Colon (tissue), 2 donors: ENCODE results near the gene RBM15B.
"Not testable (repeated sequence)": the region's sequence is repeated elsewhere in the genome, so short reads cannot be mapped to it uniquely, and the experiment has no call there.

Experiments used
- FAIRE-seq: peaks from 2 replicates; lab custom pipeline; 2012; peaks lifted over from hg19 to GRCh38; lab: Jason Lieb, UNC
- donor health status: control.
- donor health status: control.

Gene RBM15B

GRCh38 chr3:51391075-51391565 lies at the start of gene RBM15B:
TSS of gene RBM15B (plus strand) at chr3:51391285. CDS start at chr3:51391400, 115 bp downstream.
- no peak for FAIRE-seq

GRCh38 chr3:51343918-51344687 lies 47.0 kb upstream of the RBM15B start:
- FAIRE-seq = no peak

- no peak for FAIRE-seq
Measured at GRCh38 chr3:51350751-51351150, 40.3 kb upstream of the RBM15B start.

- no peak for FAIRE-seq
Measured at GRCh38 chr3:51353131-51353530, 38.0 kb upstream of the RBM15B start.

- no peak for FAIRE-seq
Measured at GRCh38 chr3:51353691-51354090, 37.4 kb upstream of the RBM15B start.

GRCh38 chr3:51354172-51354571 lies 36.9 kb upstream of the RBM15B start:
- FAIRE-seq = no peak

GRCh38 chr3:51354731-51355615 lies 36.1 kb upstream of the RBM15B start:
- no peak for FAIRE-seq

GRCh38 chr3:51355891-51356578 lies 35.0 kb upstream of the RBM15B start:
- no peak for FAIRE-seq

- FAIRE-seq = no peak
Measured at GRCh38 chr3:51357856-51358255, 33.2 kb upstream of the RBM15B start.

- FAIRE-seq = no peak
Measured at GRCh38 chr3:51358981-51359380, 32.1 kb upstream of the RBM15B start.

GRCh38 chr3:51360806-51361205 lies 30.3 kb upstream of the RBM15B start:
- FAIRE-seq = no peak

- FAIRE-seq = no peak
Measured at GRCh38 chr3:51361746-51362145, 29.3 kb upstream of the RBM15B start.

GRCh38 chr3:51362476-51362875 lies 28.6 kb upstream of the RBM15B start:
- FAIRE-seq = no peak

- not testable (repeated sequence) for FAIRE-seq
Measured at GRCh38 chr3:51368276-51368675, 22.8 kb upstream of the RBM15B start.

GRCh38 chr3:51371943-51372557 lies 19.0 kb upstream of the RBM15B start:
- no peak for FAIRE-seq

GRCh38 chr3:51373658-51374421 lies 17.2 kb upstream of the RBM15B start:
- no peak for FAIRE-seq

- FAIRE-seq = no peak
Measured at GRCh38 chr3:51374456-51374855, 16.6 kb upstream of the RBM15B start.

GRCh38 chr3:51375136-51375535 lies 15.9 kb upstream of the RBM15B start:
- no peak for FAIRE-seq

- no peak for FAIRE-seq
Measured at GRCh38 chr3:51375571-51375970, 15.5 kb upstream of the RBM15B start.

GRCh38 chr3:51378065-51378464 lies 13.0 kb upstream of the RBM15B start:
- FAIRE-seq = no peak

- FAIRE-seq = no peak
Measured at GRCh38 chr3:51378726-51379125, 12.4 kb upstream of the RBM15B start.
